NOMO-1 treated with dmso at 0.1 percent for 144 hours (cell line): ENCODE data around the gene INSR.
"Not testable (repeated sequence)": the region's sequence is repeated elsewhere in the genome, so short reads cannot be mapped to it uniquely, and the experiment has no call there.

Source experiments
- DNase-seq: peaks from one replicate; lab custom pipeline; 2025; ENCODE audit not compliant: unreplicated experiment; lab: John Stamatoyannopoulos, UW

The INSR gene

DNA sequence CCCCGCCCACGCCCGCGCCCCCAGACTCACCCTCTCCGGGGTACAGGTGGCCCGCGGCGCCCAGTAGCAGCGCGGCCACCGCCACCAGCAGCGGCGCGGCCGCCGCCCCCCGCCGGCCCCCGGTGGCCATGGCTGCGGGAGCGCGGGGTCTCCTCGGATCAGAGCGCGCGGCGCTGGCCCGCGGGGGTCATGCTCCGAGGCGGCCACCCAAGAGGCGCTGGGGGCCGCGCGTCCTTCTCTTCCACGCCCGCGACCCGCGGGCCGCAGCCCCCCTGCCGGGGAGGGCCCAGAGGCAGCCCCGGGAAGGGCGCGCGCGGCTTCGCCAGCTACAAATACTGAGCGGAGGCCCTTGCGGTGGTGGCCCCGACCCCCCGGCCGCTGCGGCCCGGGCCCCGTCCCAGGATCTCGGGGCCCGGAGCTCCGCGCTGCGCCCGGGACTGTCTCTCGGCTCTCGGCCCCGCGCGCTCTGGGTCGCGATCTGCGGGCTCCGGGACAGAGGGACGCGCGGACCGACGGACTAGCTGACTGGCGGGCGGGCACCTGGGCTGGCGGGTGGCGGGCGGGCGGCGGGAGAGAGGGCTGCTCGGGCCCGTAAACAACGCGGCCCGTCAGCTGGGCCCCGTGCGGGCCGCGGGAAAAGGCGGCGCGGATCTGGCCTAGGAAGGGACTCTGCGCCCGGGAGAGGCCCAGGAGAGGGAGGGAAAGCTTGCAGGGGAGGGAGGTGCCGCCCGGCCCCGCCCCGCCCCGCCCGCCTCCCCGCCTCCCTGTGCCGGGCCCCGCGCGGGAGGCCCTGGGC, at the start of gene INSR:
TSS of gene INSR (minus strand) at position 653 of the 796 bp plus-strand sequence. CDS start at position 130, 523 bp downstream.
- DNase-seq = peak; percentile 87

DNA sequence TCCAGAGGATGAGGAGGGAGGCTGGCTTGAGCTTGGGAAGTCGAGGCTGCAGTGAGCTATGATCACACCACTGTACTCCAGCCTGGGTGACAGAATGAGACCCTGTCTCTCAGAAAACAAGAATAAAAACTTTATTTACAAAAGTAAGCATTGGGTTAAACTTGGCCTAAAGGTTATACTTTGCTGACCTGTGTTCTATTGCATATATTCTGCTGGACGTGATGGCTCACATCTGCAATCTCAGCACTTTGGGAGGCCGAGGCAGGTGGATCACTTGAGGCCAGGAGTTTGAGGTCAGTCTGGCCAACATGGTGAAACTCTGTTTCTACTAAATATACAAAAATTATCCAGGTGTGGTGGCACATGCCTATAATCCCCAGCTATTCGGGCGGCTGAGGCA, 47.9 kb upstream of the INSR start:
- no peak for DNase-seq

DNA sequence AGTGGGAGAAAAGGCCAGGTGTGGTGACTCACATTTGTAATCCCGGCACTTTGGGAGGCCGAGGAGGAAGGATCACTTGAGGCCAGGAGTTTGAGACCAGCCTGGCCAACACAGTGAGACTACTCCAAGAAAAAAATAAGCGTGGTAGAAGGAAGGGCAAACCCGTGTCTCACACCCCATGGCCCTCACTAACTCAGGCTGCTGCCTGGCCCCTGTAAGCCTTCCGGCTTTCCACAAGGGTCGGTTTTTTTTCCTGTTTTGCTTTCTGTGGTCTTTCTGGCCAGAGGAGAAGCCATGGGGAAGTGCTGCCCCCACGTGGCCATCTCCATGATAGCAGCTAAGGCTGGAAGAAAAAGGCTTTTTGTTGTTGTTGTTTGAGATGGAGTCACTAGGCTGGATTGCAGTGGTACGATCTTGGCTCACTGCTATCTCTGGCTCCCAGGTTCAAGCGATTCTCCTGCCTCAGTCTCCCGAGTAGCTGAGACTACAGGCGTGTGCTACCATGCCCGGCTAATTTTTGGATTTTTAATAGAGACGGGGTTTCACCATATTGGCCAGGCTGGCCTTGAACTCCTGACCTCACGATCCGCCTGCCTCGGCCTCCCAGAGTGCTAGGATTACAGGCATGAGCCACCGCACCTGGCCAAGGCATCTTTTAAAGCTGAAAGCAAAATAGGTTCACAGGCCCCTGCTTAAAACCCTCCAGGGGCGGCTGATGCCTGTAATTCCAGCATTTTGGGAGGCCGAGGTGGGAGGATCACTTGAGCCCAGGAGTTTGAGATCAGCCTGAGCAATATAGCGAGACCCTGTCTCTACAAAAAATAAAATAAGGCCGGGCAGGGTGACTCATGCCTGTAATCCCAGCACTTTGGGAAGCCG, 47.0 kb upstream of the INSR start:
- DNase-seq = peak; percentile 81

DNA sequence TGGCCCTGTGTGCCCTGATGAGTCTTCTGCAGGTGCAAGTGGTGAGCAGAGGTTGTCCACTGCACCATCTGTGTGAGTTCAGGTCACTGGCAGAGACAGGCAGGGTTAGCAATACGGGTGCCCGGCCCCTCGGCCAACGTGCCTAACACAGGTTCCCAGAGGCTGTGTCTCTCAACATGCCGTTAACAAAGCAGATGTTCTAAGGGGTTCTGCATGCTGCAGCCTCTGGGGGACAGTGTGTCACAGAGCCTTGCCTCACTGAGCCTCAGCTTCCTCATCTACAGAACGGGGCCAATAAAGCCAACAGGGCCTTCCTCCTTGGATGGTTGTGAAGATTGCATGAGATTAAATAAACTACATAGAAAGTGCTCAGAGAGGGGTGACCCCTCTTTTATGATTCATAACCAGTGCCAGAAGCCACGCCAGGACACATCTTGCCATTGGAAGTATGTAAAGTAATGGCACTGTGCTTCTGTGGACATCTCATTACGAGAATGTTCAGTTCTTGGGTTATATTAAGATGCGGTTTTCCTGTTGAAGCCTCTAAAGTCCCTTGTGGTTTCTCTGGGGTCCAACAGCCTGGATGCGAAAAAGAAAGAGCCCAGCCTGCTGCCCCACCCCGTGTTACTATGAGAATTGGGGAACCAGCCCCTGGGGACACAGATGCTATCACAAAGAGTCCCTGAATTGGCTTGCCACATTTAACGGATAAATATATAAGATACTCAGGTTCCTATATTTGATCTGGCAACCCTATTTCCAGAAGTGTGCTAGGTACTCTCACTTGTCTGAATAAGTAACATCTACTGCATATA, 43.4 kb upstream of the INSR start:
- DNase-seq = peak; percentile 99

DNA sequence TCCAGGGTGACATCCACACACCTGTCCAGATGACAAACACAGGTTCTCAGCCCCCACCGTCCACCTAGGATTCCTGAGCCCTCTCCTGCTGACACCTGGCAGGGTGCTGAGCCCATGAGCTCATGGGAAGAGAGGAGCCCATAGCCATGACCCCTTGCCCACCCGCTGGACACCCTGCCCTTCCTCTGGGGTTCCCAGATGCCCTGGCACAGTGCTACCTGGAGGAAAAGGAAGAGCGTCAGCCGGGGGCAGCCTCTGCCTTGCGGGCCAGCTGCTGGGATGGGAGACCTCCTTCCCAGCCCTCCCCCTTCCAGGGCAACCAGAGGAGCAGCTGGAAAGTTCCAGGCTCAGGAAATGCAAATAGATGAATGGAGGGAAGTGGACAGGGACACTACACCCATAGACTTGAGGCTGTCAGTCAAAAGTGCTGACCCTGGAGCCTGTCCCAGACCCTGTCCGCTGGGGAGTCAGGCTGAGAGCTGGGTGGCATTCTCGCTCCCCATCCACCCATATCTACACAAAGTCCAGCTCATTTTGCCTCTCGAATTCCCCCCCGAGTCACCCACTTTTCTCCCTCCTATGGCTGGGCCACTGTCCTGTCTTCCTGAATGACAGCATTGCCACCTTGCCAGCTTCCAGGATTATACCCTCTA, 42.2 kb upstream of the INSR start:
- DNase-seq = no peak

DNA sequence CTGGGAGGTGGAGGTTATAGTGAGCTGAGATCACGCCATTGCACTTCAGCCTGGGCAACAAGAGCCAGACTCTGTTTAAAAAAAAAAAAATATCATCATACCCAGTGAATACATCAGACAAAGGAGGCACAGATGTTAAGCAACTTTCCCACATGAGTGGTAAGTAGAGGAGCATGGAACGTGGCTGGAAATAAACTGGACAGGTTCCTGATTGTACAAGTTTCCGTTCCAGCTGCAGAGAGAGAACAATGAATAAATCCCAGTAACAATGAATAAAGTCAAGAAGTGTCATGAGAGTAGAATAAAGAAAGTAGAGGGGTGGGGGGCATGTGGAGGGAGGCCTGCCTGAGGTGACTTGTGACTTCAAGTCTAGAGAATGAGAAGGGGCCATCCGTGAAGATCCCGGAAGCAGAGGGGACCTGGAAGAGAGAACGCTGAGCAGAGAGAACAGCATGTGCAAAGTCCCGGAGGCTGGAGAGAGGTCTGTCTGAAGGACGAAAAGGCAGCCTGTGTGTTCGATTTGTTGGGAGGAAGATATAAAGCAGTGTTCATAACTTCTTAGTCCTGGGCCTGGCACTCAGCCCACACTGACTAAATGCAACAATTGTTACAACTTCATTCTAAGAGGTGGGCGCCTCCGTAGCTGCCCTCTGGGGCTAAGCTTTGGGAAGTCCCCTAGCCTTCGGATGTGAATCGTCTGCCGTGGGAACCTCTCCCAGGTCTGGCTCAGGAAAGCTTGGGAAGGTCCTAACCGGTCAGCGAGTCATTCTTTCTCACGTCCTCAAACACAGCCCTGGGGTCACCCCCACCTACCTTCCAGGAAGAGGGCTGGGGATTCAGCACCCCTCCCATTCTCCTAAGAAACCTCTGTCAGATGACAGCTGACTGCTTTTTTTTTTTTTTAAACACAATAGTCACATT, 39.2 kb upstream of the INSR start:
- DNase-seq = no peak

DNA sequence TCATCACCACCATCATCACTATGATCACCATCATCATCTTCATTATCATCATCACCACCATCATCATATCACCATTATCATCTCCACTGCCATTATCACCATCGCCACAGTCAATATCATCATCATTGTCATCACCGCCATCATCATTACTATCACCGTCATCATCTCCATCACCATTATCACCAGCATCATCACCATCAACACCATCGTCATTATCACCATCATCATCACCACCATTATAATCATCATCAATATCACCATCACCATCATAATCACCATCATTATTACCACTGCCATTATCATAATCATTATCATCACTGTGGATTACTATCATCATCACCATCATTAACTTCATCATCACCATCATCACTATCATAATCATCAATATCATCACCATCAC, 37.2 kb upstream of the INSR start:
- DNase-seq = no peak

DNA sequence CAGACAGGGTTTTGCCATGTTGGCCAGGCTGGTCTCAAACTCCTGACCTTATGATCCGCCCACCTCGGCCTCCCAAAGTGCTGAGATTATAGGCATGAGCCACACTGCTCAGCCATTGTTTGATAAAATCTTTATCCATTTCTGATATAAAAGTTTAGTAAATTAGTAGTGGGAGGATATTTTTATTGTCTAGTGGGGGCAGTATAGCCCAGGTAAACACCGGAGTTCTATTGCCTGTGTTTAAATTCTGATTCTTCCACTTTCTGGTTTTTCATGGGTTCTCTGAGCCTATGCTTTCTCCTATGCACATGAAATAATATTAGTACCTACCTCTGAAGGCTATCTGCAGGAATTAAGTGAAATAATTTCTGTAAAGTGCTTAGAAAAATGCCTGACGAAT, 34.4 kb upstream of the INSR start:
- no peak for DNase-seq

DNA sequence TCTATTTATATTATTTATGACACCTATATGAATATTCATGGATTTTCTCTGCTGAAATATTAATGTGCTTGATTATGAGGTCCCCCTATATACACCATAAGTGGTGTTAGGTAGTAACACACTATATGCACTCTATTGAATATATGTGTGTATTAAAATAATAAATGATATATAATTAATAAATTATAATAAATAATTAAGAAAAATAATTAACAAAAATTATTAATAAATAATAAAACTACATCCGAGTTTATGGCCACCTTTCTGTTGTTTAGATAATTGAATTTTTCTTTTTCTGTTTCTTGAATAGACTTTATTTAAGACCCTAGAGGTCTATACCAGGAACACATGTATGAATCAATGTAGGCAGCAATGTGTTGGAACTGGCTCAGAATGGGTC, 33.6 kb upstream of the INSR start:
- DNase-seq = no peak

DNA sequence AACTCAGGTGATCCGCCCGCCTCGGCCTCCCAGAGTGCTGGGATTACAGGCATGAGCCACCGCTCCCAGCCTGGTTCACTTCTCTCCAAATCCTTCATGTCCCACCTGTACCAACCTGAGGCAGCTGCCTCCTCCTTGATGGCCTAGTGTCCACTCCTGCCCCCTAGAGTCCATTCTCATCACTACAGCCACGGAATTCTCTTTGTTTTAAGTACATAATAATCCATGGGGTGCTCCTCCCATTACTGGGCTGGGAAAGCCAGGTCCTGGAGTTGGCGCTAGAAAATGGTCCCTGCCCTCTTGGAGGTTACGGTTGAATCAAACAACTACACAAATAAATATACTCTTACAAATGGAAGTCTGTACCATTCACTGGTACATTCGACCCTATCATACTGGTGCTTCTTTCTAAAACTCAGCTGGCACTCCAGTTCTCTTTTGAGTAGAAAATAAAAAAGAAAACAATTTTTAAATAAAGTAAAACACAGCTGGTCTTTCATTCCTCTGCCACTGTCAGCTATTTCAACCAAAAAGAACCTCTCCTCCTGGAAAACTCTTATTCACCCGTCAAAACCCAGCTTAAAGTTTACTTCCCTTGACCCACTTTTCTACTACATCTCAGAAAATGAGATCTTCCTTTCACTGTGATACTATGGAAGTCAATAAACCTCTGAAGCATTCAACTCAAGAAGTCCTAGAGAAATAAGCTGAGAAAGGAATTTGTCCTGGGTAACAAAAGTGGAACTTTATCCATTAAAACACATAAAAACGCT, 32.1 kb upstream of the INSR start:
- DNase-seq = no peak

DNA sequence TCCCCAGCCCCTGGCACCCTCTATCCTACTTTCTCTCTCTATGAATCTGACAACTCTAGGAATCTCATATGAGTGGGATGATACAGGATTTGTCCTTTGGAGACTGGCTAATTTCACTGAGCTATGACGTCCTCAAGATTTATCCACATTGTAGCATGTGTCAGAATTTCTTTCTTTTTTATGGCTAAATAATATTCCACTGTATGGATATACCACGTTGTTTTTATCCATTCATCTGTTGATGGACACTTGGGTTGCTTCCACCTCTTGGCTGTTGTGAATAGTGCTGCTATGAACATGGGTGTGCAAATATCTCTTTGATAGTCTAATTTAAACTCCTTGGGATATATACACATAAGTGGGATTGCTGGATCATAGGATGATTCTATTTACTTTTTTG, 24.0 kb upstream of the INSR start:
- DNase-seq = no peak

DNA sequence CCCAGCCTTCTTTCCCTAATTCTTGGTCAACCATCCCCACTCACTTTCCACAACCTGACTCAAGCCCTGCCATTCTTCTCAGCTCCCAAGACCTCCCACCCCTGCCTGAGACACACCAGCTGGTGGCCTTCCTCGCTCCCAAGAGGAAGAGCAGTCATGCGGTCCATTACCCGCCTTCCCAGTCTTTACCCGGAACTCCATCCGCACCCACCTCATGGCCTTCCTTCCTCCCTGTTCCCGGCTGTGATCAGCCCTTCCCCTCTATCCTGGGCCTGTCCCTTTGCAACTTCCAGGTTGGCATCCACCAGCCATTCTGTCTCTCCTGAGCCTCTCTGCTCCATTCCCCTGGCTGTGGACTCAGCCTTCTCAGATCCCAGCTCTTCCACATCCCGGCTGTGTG, 18.6 kb upstream of the INSR start:
- no peak for DNase-seq

DNA sequence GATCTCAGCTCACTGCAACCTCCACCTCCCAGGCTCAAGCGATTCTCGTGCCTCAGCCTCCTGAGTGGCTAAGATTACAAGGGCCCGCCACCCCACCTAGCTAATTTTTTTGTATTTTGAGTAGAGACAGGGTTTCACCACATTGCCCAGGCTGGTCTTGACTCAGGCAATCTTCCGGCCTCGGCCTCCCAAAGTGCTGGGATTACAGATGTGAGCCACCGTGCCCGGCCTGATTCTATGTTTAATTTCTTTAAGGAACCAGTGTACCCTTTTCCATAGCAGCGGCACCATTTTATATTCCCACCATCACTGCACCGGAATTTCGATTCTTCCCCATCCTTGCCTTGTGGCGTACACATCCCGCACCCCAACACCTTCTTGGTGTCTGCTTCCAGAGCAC, 17.7 kb upstream of the INSR start:
- DNase-seq = no peak

DNA sequence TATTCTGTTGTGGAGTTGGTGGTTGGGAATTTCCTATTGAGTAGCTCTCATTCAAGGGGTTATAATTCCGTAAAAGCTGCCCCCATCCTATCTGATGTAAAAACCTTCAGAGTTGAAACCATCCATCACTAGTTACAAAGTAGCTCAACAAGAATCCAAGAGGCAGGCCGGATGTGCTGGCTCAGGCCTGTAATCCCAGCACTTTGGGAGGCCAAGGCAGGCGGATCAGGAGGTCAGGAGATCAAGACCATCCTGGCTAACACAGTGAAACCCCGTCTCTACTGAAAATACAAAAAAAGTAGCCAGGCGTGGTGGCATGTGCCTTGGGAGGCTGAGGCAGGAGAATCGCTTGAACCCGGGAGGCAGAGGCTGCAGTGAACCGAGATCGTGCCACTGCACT, 14.1 kb upstream of the INSR start:
- not testable (repeated sequence) for DNase-seq

DNA sequence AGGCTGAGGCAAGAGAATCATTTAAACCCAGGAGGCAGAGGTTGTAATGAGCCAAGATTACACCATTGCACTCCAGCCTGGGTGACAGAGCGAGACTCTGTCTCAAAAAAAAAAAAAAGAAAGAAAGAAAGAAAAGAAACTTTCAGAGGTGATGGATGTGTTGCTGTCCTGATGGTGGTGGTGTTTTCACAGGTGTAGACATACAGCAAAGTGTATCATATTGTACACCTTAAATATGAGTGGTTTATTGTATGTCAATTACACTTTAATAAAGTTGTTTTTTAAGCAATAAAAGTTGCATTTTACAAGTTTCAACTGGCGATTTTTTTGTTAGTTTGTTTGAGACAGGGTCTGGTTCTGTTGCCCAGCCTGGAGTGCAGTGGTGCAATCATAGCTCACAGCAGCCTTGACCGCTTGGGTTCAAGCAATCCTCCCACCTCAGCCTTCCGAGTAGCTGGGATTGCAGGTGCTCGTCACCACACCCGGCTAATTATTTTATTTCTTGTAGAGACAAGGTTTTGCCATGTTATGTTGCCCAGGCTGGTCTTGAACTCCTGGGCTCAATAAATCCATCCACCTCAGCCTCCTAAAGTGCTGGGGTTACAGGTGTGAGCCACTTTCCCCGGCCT, 13.5 kb upstream of the INSR start:
- no peak for DNase-seq

DNA sequence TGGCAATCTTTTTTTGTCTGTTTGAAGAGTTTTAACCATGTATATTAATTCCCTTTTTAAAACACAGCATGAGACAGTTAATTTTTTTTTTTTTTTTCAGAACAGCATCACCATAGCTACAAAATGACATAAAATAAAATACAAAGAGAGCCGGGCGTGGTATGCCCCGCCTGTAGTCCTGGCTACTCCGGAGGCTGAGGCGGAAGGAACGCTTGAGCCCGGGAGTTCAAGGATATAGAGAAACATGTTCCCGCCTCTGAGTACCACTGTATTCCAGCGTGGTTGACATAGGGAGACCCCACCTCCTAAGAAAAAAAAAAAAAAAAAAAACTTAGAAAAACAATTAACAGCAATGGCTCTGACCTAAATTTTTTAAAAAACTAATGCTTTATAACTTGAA, 10.0 kb upstream of the INSR start:
- DNase-seq = no peak

DNA sequence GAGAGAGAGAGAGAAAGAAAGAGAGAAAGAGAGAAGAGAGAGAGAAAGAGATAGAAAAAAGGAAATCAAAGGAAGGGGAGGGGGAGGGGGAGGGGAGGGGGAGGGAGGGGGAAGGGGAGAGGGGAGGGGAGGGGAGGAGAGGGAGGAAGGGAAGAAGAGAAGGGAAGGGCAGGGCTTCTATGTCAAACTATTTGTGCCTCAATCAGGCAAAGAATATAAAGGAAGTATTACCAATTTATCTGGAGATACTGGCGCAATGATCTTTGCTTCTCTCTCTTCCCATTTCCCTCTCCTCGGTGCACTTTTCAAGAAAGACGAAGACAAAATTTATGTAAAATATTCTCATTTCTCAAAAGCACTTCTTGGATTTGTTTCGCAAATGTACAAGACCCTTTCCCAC, 9.3 kb upstream of the INSR start:
- no peak for DNase-seq

DNA sequence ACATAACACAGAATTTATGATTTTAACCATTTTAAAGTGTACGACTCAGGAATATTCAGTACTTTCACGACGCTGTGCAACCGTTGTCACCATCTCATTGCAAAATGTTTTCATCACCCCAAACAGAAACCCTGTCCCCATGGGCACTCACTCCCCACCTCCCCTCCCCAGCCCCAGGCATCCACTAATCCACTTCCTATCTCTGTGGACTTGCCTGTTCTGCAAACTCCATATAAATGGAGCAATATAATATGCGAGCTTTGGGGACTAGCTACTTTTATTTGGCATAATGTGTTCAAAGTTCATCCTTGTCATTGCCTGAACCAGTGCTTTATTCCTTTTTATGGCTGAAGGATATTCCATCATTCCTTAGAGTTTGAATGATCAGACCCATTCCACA, 7.3 kb upstream of the INSR start:
- DNase-seq = no peak

DNA sequence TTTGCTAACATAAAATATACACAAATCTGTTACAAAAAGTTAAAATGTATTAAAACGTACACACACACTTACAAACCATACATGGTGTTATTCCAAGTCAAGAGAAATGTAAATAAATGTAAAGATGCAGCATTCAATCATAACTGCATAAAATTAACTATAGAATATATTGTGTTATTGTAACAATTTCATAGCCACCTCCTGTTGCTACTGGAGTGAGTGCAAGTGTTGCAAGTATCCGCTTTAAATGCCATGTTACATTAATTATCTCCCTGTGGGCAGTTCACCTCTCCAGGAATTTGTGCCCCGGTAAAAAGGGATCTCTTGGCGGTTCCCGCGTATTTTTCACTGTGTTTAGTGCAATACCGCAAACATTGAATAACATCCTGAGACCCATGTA, 3.5 kb upstream of the INSR start:
- DNase-seq = no peak
